GM10266 (cell line): ENCODE measurements around the gene SWT1.

ENCODE experiments used
- DNase-seq: peaks from one replicate; pipeline ENCODE4 v3.0.0; 2012; ENCODE audit errors: extremely low spot score
- CTCF ChIP-seq: IDR thresholded peaks from 2 replicates; pipeline ENCODE4 v1.5.1; 2012; ENCODE audit warnings: mild to moderate bottlenecking, low read depth; ENCODE audit not compliant: control insufficient read depth, insufficient read depth; ENCODE audit errors: missing control alignments

Gene SWT1

GRCh38 chr1:185156854-185157598 lies at the start of gene SWT1, which contains the start of gene TRMT1L:
TSS of gene SWT1 (plus strand) at chr1:185157167. CDS start at chr1:185160842, 3,675 bp downstream.
TSS of gene TRMT1L (minus strand) at chr1:185156953. CDS start at chr1:185156712, 241 bp downstream.
- peak; percentile 90 for DNase-seq
- TF ChIP-seq CTCF: no peak

GRCh38 chr1:185108321-185108720 lies 48.6 kb upstream of the SWT1 start:
- no peak for DNase-seq
- TF ChIP-seq CTCF: no peak

- TF ChIP-seq CTCF: no peak
- no peak for DNase-seq
Measured at GRCh38 chr1:185110145-185110544, 46.8 kb upstream of the SWT1 start.

- no peak for DNase-seq
- TF ChIP-seq CTCF: no peak
Measured at GRCh38 chr1:185111873-185112272, 45.1 kb upstream of the SWT1 start.

GRCh38 chr1:185112356-185112755 lies 44.6 kb upstream of the SWT1 start:
- no peak for TF ChIP-seq CTCF
- no peak for DNase-seq

GRCh38 chr1:185129708-185130107 lies 27.3 kb upstream of the SWT1 start:
- TF ChIP-seq CTCF: no peak

GRCh38 chr1:185132534-185132933 lies 24.4 kb upstream of the SWT1 start:
- DNase-seq: no peak
- TF ChIP-seq CTCF: no peak

More at GRCh38 chr1:185129708-185130107, 27.3 kb upstream of the SWT1 start:
- no peak for DNase-seq
